GM21717 (cell line): Measurements from ENCODE around the gene NT5C1B.
"Not testable (repeated sequence)": the region's sequence is repeated elsewhere in the genome, so short reads cannot be mapped to it uniquely, and the experiment has no call there.

Experiments
- ATAC-seq: cut with Tn5 transposase; IDR thresholded peaks from one replicate; pipeline ENCODE4 v1.9.1; 2021; ENCODE audit warnings: mild to moderate bottlenecking, moderate library complexity; ENCODE audit not compliant: unreplicated experiment

Gene NT5C1B

GRCh38 chr2:18589354-18589753 is at the start of gene NT5C1B:
NT5C1B (minus strand) TSS chr2:18589569; CDS start chr2:18589468, 101 bp downstream.
- ATAC-seq: no peak

- no peak for ATAC-seq
These were observed 47.8 kb upstream of the NT5C1B start for GRCh38 chr2:18637196-18637595.

- ATAC-seq: not testable (repeated sequence)
These were observed 43.3 kb upstream of the NT5C1B start for GRCh38 chr2:18632699-18633098.

- ATAC-seq: no peak
These were observed 41.6 kb upstream of the NT5C1B start for GRCh38 chr2:18630941-18631340.

GRCh38 chr2:18630541-18630940 is 41.2 kb upstream of the NT5C1B start:
- ATAC-seq: no peak

GRCh38 chr2:18630101-18630500 is 40.7 kb upstream of the NT5C1B start:
- no peak for ATAC-seq

- no peak for ATAC-seq
These were observed 37.7 kb upstream of the NT5C1B start for GRCh38 chr2:18626958-18627650.

- no peak for ATAC-seq
These were observed 36.9 kb upstream of the NT5C1B start for GRCh38 chr2:18626256-18626668.

- no peak for ATAC-seq
These were observed 36.2 kb upstream of the NT5C1B start for GRCh38 chr2:18625563-18625962.

GRCh38 chr2:18623782-18624181 is 34.4 kb upstream of the NT5C1B start:
- ATAC-seq: no peak

GRCh38 chr2:18620867-18621632 is 31.7 kb upstream of the NT5C1B start:
- ATAC-seq: no peak

GRCh38 chr2:18619091-18619490 is 29.7 kb upstream of the NT5C1B start:
- no peak for ATAC-seq

GRCh38 chr2:18614041-18614440 is 24.7 kb upstream of the NT5C1B start:
- ATAC-seq: no peak

GRCh38 chr2:18612133-18612532 is 22.8 kb upstream of the NT5C1B start:
- no peak for ATAC-seq

- ATAC-seq: no peak
These were observed 22.2 kb upstream of the NT5C1B start for GRCh38 chr2:18611604-18612003.

GRCh38 chr2:18611184-18611583 is 21.8 kb upstream of the NT5C1B start:
- no peak for ATAC-seq

GRCh38 chr2:18610651-18611050 is 21.3 kb upstream of the NT5C1B start:
- ATAC-seq: no peak

GRCh38 chr2:18610090-18610489 is 20.7 kb upstream of the NT5C1B start:
- ATAC-seq: no peak

- ATAC-seq: no peak
These were observed 15.7 kb upstream of the NT5C1B start for GRCh38 chr2:18605115-18605514.

GRCh38 chr2:18604531-18604885 is 15.1 kb upstream of the NT5C1B start:
- ATAC-seq: no peak

GRCh38 chr2:18603854-18604530 is 14.6 kb upstream of the NT5C1B start:
- no peak for ATAC-seq

GRCh38 chr2:18602298-18602697 is 12.9 kb upstream of the NT5C1B start:
- ATAC-seq: no peak
